Ovary (tissue), 3 donors: Measurements from ENCODE around the gene CELF4.

Source experiments
- EP300 ChIP-seq: sonication (generic); formaldehyde crosslinking; IDR thresholded peaks from one replicate; pipeline ENCODE4 v1.6.1; 2017; ENCODE audit warnings: antibody characterized with exemption
- POLR2A ChIP-seq: fragments of 450-650 bp; IDR thresholded peaks from one replicate; pipeline ENCODE4 v1.6.1; 2017; ENCODE audit warnings: antibody characterized with exemption, mild to moderate bottlenecking, moderate library complexity
- TF ChIP-seq, protein P1 (sequence below), 3 donors: fragments of 450-650 bp in 2 of 3; fragments of 200-600 bp in 1 of 3; IDR thresholded peaks; one replicate each; pipeline versions ENCODE4 v1.5.1 to v1.8.0; 2016 to 2022; ENCODE audit warnings: antibody characterized with exemption in 3 of 3, mild to moderate bottlenecking in 1 of 3
- donor health status: DM: no; HTN: no; CAD: no.

GRCh38 chr18:37565101-37565976 lies at the start of gene CELF4:
- no peak for TF ChIP-seq POLR2A
- TF ChIP-seq, protein P1, sequence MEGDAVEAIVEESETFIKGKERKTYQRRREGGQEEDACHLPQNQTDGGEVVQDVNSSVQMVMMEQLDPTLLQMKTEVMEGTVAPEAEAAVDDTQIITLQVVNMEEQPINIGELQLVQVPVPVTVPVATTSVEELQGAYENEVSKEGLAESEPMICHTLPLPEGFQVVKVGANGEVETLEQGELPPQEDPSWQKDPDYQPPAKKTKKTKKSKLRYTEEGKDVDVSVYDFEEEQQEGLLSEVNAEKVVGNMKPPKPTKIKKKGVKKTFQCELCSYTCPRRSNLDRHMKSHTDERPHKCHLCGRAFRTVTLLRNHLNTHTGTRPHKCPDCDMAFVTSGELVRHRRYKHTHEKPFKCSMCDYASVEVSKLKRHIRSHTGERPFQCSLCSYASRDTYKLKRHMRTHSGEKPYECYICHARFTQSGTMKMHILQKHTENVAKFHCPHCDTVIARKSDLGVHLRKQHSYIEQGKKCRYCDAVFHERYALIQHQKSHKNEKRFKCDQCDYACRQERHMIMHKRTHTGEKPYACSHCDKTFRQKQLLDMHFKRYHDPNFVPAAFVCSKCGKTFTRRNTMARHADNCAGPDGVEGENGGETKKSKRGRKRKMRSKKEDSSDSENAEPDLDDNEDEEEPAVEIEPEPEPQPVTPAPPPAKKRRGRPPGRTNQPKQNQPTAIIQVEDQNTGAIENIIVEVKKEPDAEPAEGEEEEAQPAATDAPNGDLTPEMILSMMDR (IDR thresholded peaks at IDR 0.05), result no peak
- TF ChIP-seq EP300, result no peak
